ENCODE data around the gene TMEM117. TPM values are rescaled to one million over a fixed set of nuclear protein-coding genes. Genes with fewer than 3 reads are reported as not detected.
A peak's percentile ranks its signal among the peaks of the same experiment; 100 is the strongest.

Gene TMEM117
- total and polyA plus RNA-seq, 8 donors, result 1.9 to 52.5 (median 8.0) TPM

- intact Hi-C loops (cut with DNase I; ENCODE audit: low total_unique reads), result no loop called here
- H3K36me3 ChIP-seq, result no peaks in the 10 kb centered on the region
- no peak overlapping the region for H3K27ac ChIP-seq
- 61 to 77% (median 63%) methylated on average over 2 of the region's 2 CpGs for WGBS, 5 donors
- H3K4me1 ChIP-seq, result peaks cover 0 to 7% (median 0%) of the 10 kb centered on the region in 4 donors
- no peaks in the 10 kb centered on the region for H3K27me3 ChIP-seq
- TF ChIP-seq CTCF (IDR thresholded peaks at IDR 0.05), result no peak
- TF ChIP-seq EP300 (IDR thresholded peaks at IDR 0.05), result no peak
- no peak for TF ChIP-seq POLR2AphosphoS5 (IDR thresholded peaks at IDR 0.05)
- TF ChIP-seq POLR2A (IDR thresholded peaks at IDR 0.05), result no peak
- no peak for DNase-seq
- H3K4me3 ChIP-seq, result no peak overlapping the region
- H3K9me3 ChIP-seq, result no peaks in the 10 kb centered on the region
These were observed 241.0 kb downstream of the TMEM117 start for GRCh38 chr12:44076871-44077270.

- Histone ChIP-seq H3K4me3 (no peak overlapping the region), H3K4me1 (peaks cover 0 to 7% (median 0%) of the 10 kb centered on the region in 4 donors), H3K36me3 (no peaks in the 10 kb centered on the region), H3K27ac (no peak overlapping the region), H3K9me3 (no peaks in the 10 kb centered on the region), H3K27me3 (no peaks in the 10 kb centered on the region)
- TF ChIP-seq CTCF (IDR thresholded peaks at IDR 0.05) (no peak), POLR2AphosphoS5 (IDR thresholded peaks at IDR 0.05) (no peak), EP300 (IDR thresholded peaks at IDR 0.05) (no peak), POLR2A (IDR thresholded peaks at IDR 0.05) (no peak)
- 25 to 43% (median 36%) methylated on average over 2 of the region's 2 CpGs for WGBS, 5 donors
- intact Hi-C loops (cut with DNase I; ENCODE audit: low total_unique reads), result no loop called here
- peak in 1 of 2 donors; percentile 6 for DNase-seq
These were observed 241.4 kb downstream of the TMEM117 start for GRCh38 chr12:44077294-44077693.

- intact Hi-C loops (cut with DNase I; ENCODE audit: low total_unique reads), result no loop called here
- TF ChIP-seq POLR2A (IDR thresholded peaks at IDR 0.05) (no peak), POLR2AphosphoS5 (IDR thresholded peaks at IDR 0.05) (no peak), EP300 (IDR thresholded peaks at IDR 0.05) (no peak), CTCF (IDR thresholded peaks at IDR 0.05) (no peak)
- no peaks in the 10 kb centered on the region for H3K36me3 ChIP-seq
- no peak overlapping the region for H3K4me3 ChIP-seq
- WGBS, 5 donors, result 76 to 89% (median 81%) methylated on average over 4 of the region's 4 CpGs
- DNase-seq, result no peak
- H3K27me3 ChIP-seq, result no peaks in the 10 kb centered on the region
- no peaks in the 10 kb centered on the region for H3K9me3 ChIP-seq
- no peak overlapping the region for H3K27ac ChIP-seq
- peaks cover 0 to 7% (median 0%) of the 10 kb centered on the region in 4 donors for H3K4me1 ChIP-seq
These were observed 242.4 kb downstream of the TMEM117 start for GRCh38 chr12:44078273-44078672.

GRCh38 chr12:44088647-44089046 lies 252.8 kb downstream of the TMEM117 start:
- Histone ChIP-seq H3K4me3 (no peak overlapping the region), H3K4me1 (no peaks in the 10 kb centered on the region), H3K27ac (no peak overlapping the region), H3K27me3 (no peaks in the 10 kb centered on the region), H3K9me3 (no peaks in the 10 kb centered on the region), H3K36me3 (no peaks in the 10 kb centered on the region)
- no peak for TF ChIP-seq POLR2A (IDR thresholded peaks at IDR 0.05)
- no peak for TF ChIP-seq CTCF (IDR thresholded peaks at IDR 0.05)
- TF ChIP-seq POLR2AphosphoS5 (IDR thresholded peaks at IDR 0.05), result no peak
- no peak for TF ChIP-seq EP300 (IDR thresholded peaks at IDR 0.05)
- 92 to 100% (median 95%) methylated on average over 1 of the region's 1 CpG for WGBS, 5 donors
- DNase-seq, result no peak
- intact Hi-C loops (cut with DNase I; ENCODE audit: low total_unique reads), result no loop called here

All from stomach (tissue), 9 donors.